ENCODE results near the gene RTN1.
"Not testable (repeated sequence)": the region's sequence is repeated elsewhere in the genome, so short reads cannot be mapped to it uniquely, and the experiment has no call there.

The RTN1 gene

GRCh38 chr14:59657769-59658168, 212.8 kb downstream of the RTN1 start:
- Histone ChIP-seq H3K4me1 (no peaks in the 10 kb centered on the region), H3K4me3 (no peak overlapping the region), H3K9me3 (peaks cover 0 to 6% (median 5%) of the 10 kb centered on the region in 3 donors), H3K27me3 (no peaks in the 10 kb centered on the region), H3K27ac (no peak overlapping the region), H3K36me3 (no peaks in the 10 kb centered on the region)
- DNase-seq = no peak
- intact Hi-C loops (cut with DNase I; ENCODE audit: low total_unique reads) = no loop called here
- no peak for TF ChIP-seq CTCF (IDR thresholded peaks at IDR 0.05)

- intact Hi-C loops (cut with DNase I; ENCODE audit: low total_unique reads) = no loop called here
These were observed 214.1 kb downstream of the RTN1 start for GRCh38 chr14:59656473-59656872.

GRCh38 chr14:59654131-59654530, 216.4 kb downstream of the RTN1 start:
- H3K27ac ChIP-seq; H3K4me1 ChIP-seq; H3K36me3 ChIP-seq; intact Hi-C loops (cut with DNase I; ENCODE audit: low total_unique reads); DNase-seq; H3K27me3 ChIP-seq; H3K4me3 ChIP-seq: not testable (repeated sequence)
- peaks cover 0 to 22% (median 10%) of the 10 kb centered on the region in 3 donors for H3K9me3 ChIP-seq

More at GRCh38 chr14:59656473-59656872, 214.1 kb downstream of the RTN1 start:
- no peak overlapping the region for H3K4me3 ChIP-seq
- TF ChIP-seq CTCF (IDR thresholded peaks at IDR 0.05) = no peak
- peaks cover 0 to 16% (median 10%) of the 10 kb centered on the region in 3 donors for H3K9me3 ChIP-seq
- no peaks in the 10 kb centered on the region for H3K36me3 ChIP-seq
- no peak for DNase-seq
- H3K27me3 ChIP-seq = no peaks in the 10 kb centered on the region
- H3K27ac ChIP-seq = no peak overlapping the region
- H3K4me1 ChIP-seq = no peaks in the 10 kb centered on the region

GRCh38 chr14:59646832-59647231, 223.7 kb downstream of the RTN1 start:
- intact Hi-C loops (cut with DNase I; ENCODE audit: low total_unique reads); H3K27ac ChIP-seq; H3K4me3 ChIP-seq; H3K27me3 ChIP-seq; H3K36me3 ChIP-seq; H3K4me1 ChIP-seq; DNase-seq: not testable (repeated sequence)
- H3K9me3 ChIP-seq = peaks cover 4 to 54% (median 18%) of the 10 kb centered on the region in 3 donors

- Histone ChIP-seq H3K27ac (no peak overlapping the region), H3K36me3 (no peaks in the 10 kb centered on the region), H3K27me3 (no peaks in the 10 kb centered on the region), H3K4me1 (peaks cover 0 to 3% (median under 1%) of the 10 kb centered on the region in 4 donors), H3K4me3 (no peak overlapping the region), H3K9me3 (peaks cover 0 to 17% (median 3%) of the 10 kb centered on the region in 3 donors)
- DNase-seq = no peak
- no peak for TF ChIP-seq CTCF (IDR thresholded peaks at IDR 0.05)
- intact Hi-C loops (cut with DNase I; ENCODE audit: low total_unique reads) = no loop called here
These were observed 231.7 kb downstream of the RTN1 start for GRCh38 chr14:59638885-59639284.

- Histone ChIP-seq H3K9me3 (peaks cover 0 to 3% (median 0%) of the 10 kb centered on the region in 3 donors), H3K27ac (no peak overlapping the region), H3K4me1 (peaks cover 0 to 23% (median 8%) of the 10 kb centered on the region in 4 donors), H3K36me3 (no peaks in the 10 kb centered on the region), H3K4me3 (no peak overlapping the region), H3K27me3 (no peaks in the 10 kb centered on the region)
- intact Hi-C loops (cut with DNase I; ENCODE audit: low total_unique reads) = no loop called here
- no peak for DNase-seq
- TF ChIP-seq CTCF (IDR thresholded peaks at IDR 0.05) = no peak
These were observed 236.0 kb downstream of the RTN1 start for GRCh38 chr14:59634617-59635016.

GRCh38 chr14:59633486-59633885, 237.1 kb downstream of the RTN1 start:
- Histone ChIP-seq H3K9me3 (peaks cover 0 to 3% (median 0%) of the 10 kb centered on the region in 3 donors), H3K4me3 (no peak overlapping the region), H3K27me3 (no peaks in the 10 kb centered on the region), H3K36me3 (no peaks in the 10 kb centered on the region), H3K4me1 (peaks cover 0 to 27% (median 8%) of the 10 kb centered on the region in 4 donors), H3K27ac (no peak overlapping the region)
- intact Hi-C loops (cut with DNase I; ENCODE audit: low total_unique reads) = no loop called here
- no peak for TF ChIP-seq CTCF (IDR thresholded peaks at IDR 0.05)
- DNase-seq = no peak
